Measurements from ENCODE around the gene ATP2A1. TPM values are rescaled to one million over a fixed set of nuclear protein-coding genes. Genes with fewer than 3 reads are reported as not detected.
"Not testable (repeated sequence)": the region's sequence is repeated elsewhere in the genome, so short reads cannot be mapped to it uniquely, and the experiment has no call there.

The ATP2A1 gene
- total and polyA plus RNA-seq, 12 donors = 0.05 to 1.2 (median 0.88) TPM; not detected in 1

DNA sequence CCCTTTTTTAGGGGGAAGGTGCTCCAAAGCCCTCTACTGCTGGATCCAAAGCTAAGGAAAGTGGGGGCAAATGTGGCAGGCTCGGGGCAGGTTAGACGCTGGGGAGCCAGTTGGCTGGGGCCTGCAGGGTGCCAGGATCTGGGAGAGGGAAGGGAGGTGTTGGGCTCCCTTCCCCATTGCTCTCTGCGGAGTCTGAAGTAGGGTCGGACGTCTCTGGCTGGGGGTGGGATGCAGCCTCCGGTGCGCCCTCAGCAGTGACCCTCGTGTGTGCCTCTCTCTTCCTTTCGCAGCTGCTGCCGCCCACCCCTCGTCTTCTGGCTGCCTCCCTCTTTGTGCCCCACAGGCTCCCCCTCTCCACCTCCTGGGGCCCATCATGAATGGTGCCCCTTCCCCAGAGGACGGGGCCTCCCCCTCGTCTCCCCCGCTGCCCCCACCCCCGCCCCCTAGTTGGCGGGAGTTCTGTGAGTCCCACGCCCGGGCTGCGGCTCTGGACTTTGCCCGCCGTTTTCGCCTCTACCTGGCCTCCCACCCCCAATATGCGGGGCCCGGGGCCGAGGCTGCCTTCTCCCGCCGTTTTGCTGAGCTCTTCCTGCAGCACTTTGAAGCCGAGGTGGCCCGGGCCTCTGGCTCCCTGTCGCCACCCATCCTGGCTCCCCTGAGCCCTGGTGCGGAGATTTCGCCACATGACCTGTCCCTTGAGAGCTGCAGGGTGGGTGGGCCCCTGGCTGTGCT, 12.4 kb upstream of the ATP2A1 start:
- intact Hi-C loops (cut with DNase I) = loop anchor here in 1 of 2 donors (5.0 kb wide), 1 partner anchor 66 kb away; the partner anchor contains the start of gene CD19
- Histone ChIP-seq H3K27ac (no peak overlapping the region), H3K9me3 (replicated peaks in 1 of 3) (no peaks in the 10 kb centered on the region), H3K36me3 (replicated peaks in 1 of 2) (peaks cover 0 to 41% of the 10 kb centered on the region in 2 donors), H3K4me1 (replicated peaks in 1 of 2) (peaks cover 12 to 18% of the 10 kb centered on the region in 2 donors), H3K4me3 (no peak overlapping the region), H3K27me3 (no peaks in the 10 kb centered on the region)
- 75 to 84% (median 76%) methylated on average over 11 to 32 of the region's 32 CpGs for WGBS, 4 donors
- DNase-seq = no peak
- TF ChIP-seq POLR2A (IDR thresholded peaks at IDR 0.05) = no peak
- TF ChIP-seq, protein P1, sequence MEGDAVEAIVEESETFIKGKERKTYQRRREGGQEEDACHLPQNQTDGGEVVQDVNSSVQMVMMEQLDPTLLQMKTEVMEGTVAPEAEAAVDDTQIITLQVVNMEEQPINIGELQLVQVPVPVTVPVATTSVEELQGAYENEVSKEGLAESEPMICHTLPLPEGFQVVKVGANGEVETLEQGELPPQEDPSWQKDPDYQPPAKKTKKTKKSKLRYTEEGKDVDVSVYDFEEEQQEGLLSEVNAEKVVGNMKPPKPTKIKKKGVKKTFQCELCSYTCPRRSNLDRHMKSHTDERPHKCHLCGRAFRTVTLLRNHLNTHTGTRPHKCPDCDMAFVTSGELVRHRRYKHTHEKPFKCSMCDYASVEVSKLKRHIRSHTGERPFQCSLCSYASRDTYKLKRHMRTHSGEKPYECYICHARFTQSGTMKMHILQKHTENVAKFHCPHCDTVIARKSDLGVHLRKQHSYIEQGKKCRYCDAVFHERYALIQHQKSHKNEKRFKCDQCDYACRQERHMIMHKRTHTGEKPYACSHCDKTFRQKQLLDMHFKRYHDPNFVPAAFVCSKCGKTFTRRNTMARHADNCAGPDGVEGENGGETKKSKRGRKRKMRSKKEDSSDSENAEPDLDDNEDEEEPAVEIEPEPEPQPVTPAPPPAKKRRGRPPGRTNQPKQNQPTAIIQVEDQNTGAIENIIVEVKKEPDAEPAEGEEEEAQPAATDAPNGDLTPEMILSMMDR (IDR thresholded peaks at IDR 0.05) = no peak

DNA sequence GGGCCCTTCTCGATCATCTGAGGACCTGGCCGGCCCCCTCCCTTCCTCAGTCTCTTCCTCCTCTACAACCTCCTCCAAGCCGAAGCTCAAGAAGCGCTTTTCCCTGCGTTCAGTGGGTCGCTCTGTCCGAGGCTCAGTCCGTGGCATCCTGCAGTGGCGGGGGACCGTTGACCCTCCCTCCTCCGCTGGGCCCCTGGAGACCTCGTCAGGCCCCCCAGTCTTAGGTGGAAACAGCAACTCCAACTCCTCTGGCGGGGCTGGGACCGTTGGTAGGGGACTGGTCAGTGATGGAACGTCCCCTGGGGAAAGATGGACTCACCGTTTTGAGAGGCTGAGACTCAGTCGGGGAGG, 11.9 kb upstream of the ATP2A1 start:
- no peak for DNase-seq
- Histone ChIP-seq H3K9me3 (replicated peaks in 1 of 3) (no peaks in the 10 kb centered on the region), H3K36me3 (replicated peaks in 1 of 2) (peaks cover 0 to 47% of the 10 kb centered on the region in 2 donors), H3K4me1 (replicated peaks in 1 of 2) (peaks cover 12 to 18% of the 10 kb centered on the region in 2 donors), H3K27ac (no peak overlapping the region), H3K4me3 (no peak overlapping the region), H3K27me3 (no peaks in the 10 kb centered on the region)
- WGBS, 4 donors = 78 to 88% (median 85%) methylated on average over 9 to 17 of the region's 17 CpGs
- TF ChIP-seq, protein P1 (IDR thresholded peaks at IDR 0.05) = no peak
- no peak for TF ChIP-seq POLR2A (IDR thresholded peaks at IDR 0.05)
- intact Hi-C loops (cut with DNase I) = loop anchor here in 1 of 2 donors (5.0 kb wide), 1 partner anchor 66 kb away; the partner anchor contains the start of gene CD19

DNA sequence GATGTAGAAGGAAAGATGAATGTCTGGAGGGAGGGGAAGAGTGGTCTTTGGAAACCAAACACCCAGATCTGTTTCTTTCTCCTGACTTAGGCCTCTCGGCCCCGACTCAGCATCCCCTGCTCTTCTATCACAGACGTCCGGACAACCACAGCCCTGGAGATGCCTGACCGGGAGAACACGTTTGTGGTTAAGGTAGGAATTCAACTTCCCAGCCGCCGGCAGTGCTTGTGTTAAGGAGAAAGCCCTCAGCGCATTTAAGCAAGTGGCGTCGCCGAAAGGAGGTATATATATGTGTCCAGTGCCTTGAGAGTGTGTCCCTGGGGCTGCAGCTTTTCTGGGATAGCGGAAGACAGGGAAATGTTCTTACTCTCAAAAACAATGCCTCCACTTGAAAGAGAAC, 11.0 kb upstream of the ATP2A1 start:
- peaks cover 0 to 53% of the 10 kb centered on the region in 2 donors for H3K36me3 ChIP-seq (replicated peaks in 1 of 2)
- TF ChIP-seq, protein P1 (IDR thresholded peaks at IDR 0.05) = no peak
- no peak for TF ChIP-seq POLR2A (IDR thresholded peaks at IDR 0.05)
- 88 to 93% (median 91%) methylated on average over 13 of the region's 13 CpGs for WGBS, 4 donors
- peaks cover 12 to 18% of the 10 kb centered on the region in 2 donors for H3K4me1 ChIP-seq (replicated peaks in 1 of 2)
- H3K4me3 ChIP-seq = no peak overlapping the region
- no peaks in the 10 kb centered on the region for H3K27me3 ChIP-seq
- no peaks in the 10 kb centered on the region for H3K9me3 ChIP-seq (replicated peaks in 1 of 3)
- intact Hi-C loops (cut with DNase I) = loop anchor here in 1 of 2 donors (5.0 kb wide), 1 partner anchor 65 kb away; the partner anchor contains the start of gene CD19
- no peak for DNase-seq
- H3K27ac ChIP-seq = no peak overlapping the region

DNA sequence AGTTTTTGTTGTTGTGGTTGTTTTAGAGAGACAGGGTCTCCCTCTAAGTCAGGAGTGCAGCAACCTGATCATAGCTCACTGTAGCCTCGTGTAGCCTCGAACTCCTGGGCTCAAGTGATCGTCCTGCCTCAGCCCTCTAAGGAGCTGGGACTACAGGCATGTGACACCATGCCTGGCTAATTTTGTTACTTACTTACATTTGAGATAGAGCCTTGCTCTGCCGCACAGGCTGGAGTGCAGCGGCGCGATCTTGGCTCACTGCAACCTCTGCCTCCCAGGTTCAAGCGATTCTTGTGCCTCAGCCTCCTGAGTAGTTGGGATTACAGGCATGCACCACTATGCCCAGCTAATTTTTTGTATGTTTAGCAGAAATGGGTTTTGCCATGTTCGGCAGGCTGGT, 10.6 kb upstream of the ATP2A1 start:
- peaks cover 0 to 57% of the 10 kb centered on the region in 2 donors for H3K36me3 ChIP-seq (replicated peaks in 1 of 2)
- H3K4me1 ChIP-seq (replicated peaks in 1 of 2) = peaks cover 9 to 14% of the 10 kb centered on the region in 2 donors
- H3K9me3 ChIP-seq (replicated peaks in 1 of 3); DNase-seq; H3K27ac ChIP-seq; H3K27me3 ChIP-seq; H3K4me3 ChIP-seq: not testable (repeated sequence)
- intact Hi-C loops (cut with DNase I) = loop anchor here in 1 of 2 donors (5.0 kb wide), 1 partner anchor 65 kb away; the partner anchor contains the start of gene CD19
- 82 to 92% (median 90%) methylated on average over 9 of the region's 9 CpGs for WGBS, 4 donors

Data from adrenal gland (tissue), 12 donors.